ENCODE data around the gene HCN2.
"Not testable (repeated sequence)": the region's sequence is repeated elsewhere in the genome, so short reads cannot be mapped to it uniquely, and the experiment has no call there.

Gene HCN2

GRCh38 chr19:602391-603301 lies 13.0 kb downstream of the HCN2 start:
- Histone ChIP-seq H3K36me3 (ENCODE audit: control insufficient read depth, insufficient read depth, low read length) (no peaks in the 10 kb centered on the region), H3K9ac (ENCODE audit: low read depth, low read length) (no peak overlapping the region), H3K4me1 (ENCODE audit: control insufficient read depth, insufficient read depth, low read length) (no peaks in the 10 kb centered on the region), H3K4me3 (ENCODE audit: low read depth, low read length) (no peak overlapping the region), H3K27me3 (ENCODE audit: control insufficient read depth, insufficient read depth, low read length) (no peaks in the 10 kb centered on the region), H3K9me3 (ENCODE audit: control insufficient read depth, insufficient read depth, low read length) (no peaks in the 10 kb centered on the region)

GRCh38 chr19:603302-603639 lies 13.6 kb downstream of the HCN2 start:
- H3K4me3 ChIP-seq (ENCODE audit: low read depth, low read length); H3K9ac ChIP-seq (ENCODE audit: low read depth, low read length); H3K27me3 ChIP-seq (ENCODE audit: control insufficient read depth, insufficient read depth, low read length); H3K36me3 ChIP-seq (ENCODE audit: control insufficient read depth, insufficient read depth, low read length); H3K9me3 ChIP-seq (ENCODE audit: control insufficient read depth, insufficient read depth, low read length); H3K4me1 ChIP-seq (ENCODE audit: control insufficient read depth, insufficient read depth, low read length): not testable (repeated sequence)

- H3K36me3 ChIP-seq (ENCODE audit: control insufficient read depth, insufficient read depth, low read length); H3K4me1 ChIP-seq (ENCODE audit: control insufficient read depth, insufficient read depth, low read length); H3K27me3 ChIP-seq (ENCODE audit: control insufficient read depth, insufficient read depth, low read length); H3K4me3 ChIP-seq (ENCODE audit: low read depth, low read length); H3K9ac ChIP-seq (ENCODE audit: low read depth, low read length); H3K9me3 ChIP-seq (ENCODE audit: control insufficient read depth, insufficient read depth, low read length): not testable (repeated sequence)
Observed at GRCh38 chr19:603779-604178, 14.1 kb downstream of the HCN2 start.

GRCh38 chr19:604355-604754 lies 14.7 kb downstream of the HCN2 start:
- H3K4me3 ChIP-seq (ENCODE audit: low read depth, low read length), result no peak overlapping the region
- H3K27me3 ChIP-seq (ENCODE audit: control insufficient read depth, insufficient read depth, low read length), result no peaks in the 10 kb centered on the region
- H3K4me1 ChIP-seq (ENCODE audit: control insufficient read depth, insufficient read depth, low read length), result no peaks in the 10 kb centered on the region
- no peaks in the 10 kb centered on the region for H3K9me3 ChIP-seq (ENCODE audit: control insufficient read depth, insufficient read depth, low read length)
- no peaks in the 10 kb centered on the region for H3K36me3 ChIP-seq (ENCODE audit: control insufficient read depth, insufficient read depth, low read length)
- no peak overlapping the region for H3K9ac ChIP-seq (ENCODE audit: low read depth, low read length)

- not testable (repeated sequence) for H3K4me1 ChIP-seq (ENCODE audit: control insufficient read depth, insufficient read depth, low read length); H3K9ac ChIP-seq (ENCODE audit: low read depth, low read length); H3K4me3 ChIP-seq (ENCODE audit: low read depth, low read length); H3K27me3 ChIP-seq (ENCODE audit: control insufficient read depth, insufficient read depth, low read length); H3K36me3 ChIP-seq (ENCODE audit: control insufficient read depth, insufficient read depth, low read length); H3K9me3 ChIP-seq (ENCODE audit: control insufficient read depth, insufficient read depth, low read length)
Observed at GRCh38 chr19:605061-605971, 15.6 kb downstream of the HCN2 start.

- no peak overlapping the region for H3K9ac ChIP-seq (ENCODE audit: low read depth, low read length)
- H3K4me3 ChIP-seq (ENCODE audit: low read depth, low read length), result no peak overlapping the region
- H3K9me3 ChIP-seq (ENCODE audit: control insufficient read depth, insufficient read depth, low read length), result no peaks in the 10 kb centered on the region
- H3K4me1 ChIP-seq (ENCODE audit: control insufficient read depth, insufficient read depth, low read length), result no peaks in the 10 kb centered on the region
- H3K27me3 ChIP-seq (ENCODE audit: control insufficient read depth, insufficient read depth, low read length), result no peaks in the 10 kb centered on the region
- H3K36me3 ChIP-seq (ENCODE audit: control insufficient read depth, insufficient read depth, low read length), result no peaks in the 10 kb centered on the region
Observed at GRCh38 chr19:607301-608154, 17.8 kb downstream of the HCN2 start.

- Histone ChIP-seq H3K4me3 (ENCODE audit: low read depth, low read length) (no peak overlapping the region), H3K4me1 (ENCODE audit: control insufficient read depth, insufficient read depth, low read length) (no peaks in the 10 kb centered on the region), H3K27me3 (ENCODE audit: control insufficient read depth, insufficient read depth, low read length) (no peaks in the 10 kb centered on the region), H3K9ac (ENCODE audit: low read depth, low read length) (no peak overlapping the region), H3K9me3 (ENCODE audit: control insufficient read depth, insufficient read depth, low read length) (no peaks in the 10 kb centered on the region), H3K36me3 (ENCODE audit: control insufficient read depth, insufficient read depth, low read length) (no peaks in the 10 kb centered on the region)
Observed at GRCh38 chr19:608155-609003, 18.7 kb downstream of the HCN2 start.

- no peaks in the 10 kb centered on the region for H3K9me3 ChIP-seq (ENCODE audit: control insufficient read depth, insufficient read depth, low read length)
- H3K27me3 ChIP-seq (ENCODE audit: control insufficient read depth, insufficient read depth, low read length), result no peaks in the 10 kb centered on the region
- no peaks in the 10 kb centered on the region for H3K4me1 ChIP-seq (ENCODE audit: control insufficient read depth, insufficient read depth, low read length)
- H3K4me3 ChIP-seq (ENCODE audit: low read depth, low read length), result no peak overlapping the region
- H3K36me3 ChIP-seq (ENCODE audit: control insufficient read depth, insufficient read depth, low read length), result peaks cover under 1% of the 10 kb centered on the region
- H3K9ac ChIP-seq (ENCODE audit: low read depth, low read length), result no peak overlapping the region
Observed at GRCh38 chr19:609004-609346, 19.3 kb downstream of the HCN2 start.

- no peaks in the 10 kb centered on the region for H3K4me1 ChIP-seq (ENCODE audit: control insufficient read depth, insufficient read depth, low read length)
- H3K27me3 ChIP-seq (ENCODE audit: control insufficient read depth, insufficient read depth, low read length), result no peaks in the 10 kb centered on the region
- H3K36me3 ChIP-seq (ENCODE audit: control insufficient read depth, insufficient read depth, low read length), result peaks cover 10% of the 10 kb centered on the region
- no peak overlapping the region for H3K9ac ChIP-seq (ENCODE audit: low read depth, low read length)
- no peak overlapping the region for H3K4me3 ChIP-seq (ENCODE audit: low read depth, low read length)
- H3K9me3 ChIP-seq (ENCODE audit: control insufficient read depth, insufficient read depth, low read length), result no peaks in the 10 kb centered on the region
Observed at GRCh38 chr19:610071-610800, 20.6 kb downstream of the HCN2 start.

- H3K4me3 ChIP-seq (ENCODE audit: low read depth, low read length), result no peak overlapping the region
- no peaks in the 10 kb centered on the region for H3K4me1 ChIP-seq (ENCODE audit: control insufficient read depth, insufficient read depth, low read length)
- peaks cover 13% of the 10 kb centered on the region for H3K36me3 ChIP-seq (ENCODE audit: control insufficient read depth, insufficient read depth, low read length)
- H3K27me3 ChIP-seq (ENCODE audit: control insufficient read depth, insufficient read depth, low read length), result no peaks in the 10 kb centered on the region
- no peaks in the 10 kb centered on the region for H3K9me3 ChIP-seq (ENCODE audit: control insufficient read depth, insufficient read depth, low read length)
- H3K9ac ChIP-seq (ENCODE audit: low read depth, low read length), result no peak overlapping the region
Observed at GRCh38 chr19:610801-611480, 21.3 kb downstream of the HCN2 start.

Data from iPS-15b (cell line).